Right ventricle myocardium superior (tissue), 1 donor: ENCODE measurements around the gene ANKRD34A. TPM values are rescaled to one million over a fixed set of nuclear protein-coding genes. Genes with fewer than 3 reads are reported as not detected.
"Not testable (repeated sequence)": the region's sequence is repeated elsewhere in the genome, so short reads cannot be mapped to it uniquely, and the experiment has no call there.

Source experiments
- ATAC-seq: fragments of 200-7000 bp; cut with Tn5 transposase; one replicate; pipeline ENCODE4 v1.9.1; 2020; ENCODE audit warnings: mild to moderate bottlenecking; ENCODE audit not compliant: poor library complexity
- DNase-seq: peaks from one replicate; pipeline ENCODE4 v3.0.0-alpha.2; 2020
- intact Hi-C: fragments of 100-400 bp; cut with DNase I; formaldehyde crosslinking; loops from one replicate; pipeline ENCODE4 v1.11.2; 2022
- total RNA-seq: library from RNA; stranded (reverse); fragmentation: NEBNext Ultra II Directional; extraction: Animal tissue kit (Norgen Biotek cat#: 25700); gene quantifications from one replicate; pipeline ENCODE4 v1.2.1, GENCODE V29; 2021
- donor health status: DM: no; HTN: yes; CAD: no; lungs with severe emphysema.

ANKRD34A gene
- total RNA-seq, 1 donor from 2014 or later = 0.59 TPM

DNA sequence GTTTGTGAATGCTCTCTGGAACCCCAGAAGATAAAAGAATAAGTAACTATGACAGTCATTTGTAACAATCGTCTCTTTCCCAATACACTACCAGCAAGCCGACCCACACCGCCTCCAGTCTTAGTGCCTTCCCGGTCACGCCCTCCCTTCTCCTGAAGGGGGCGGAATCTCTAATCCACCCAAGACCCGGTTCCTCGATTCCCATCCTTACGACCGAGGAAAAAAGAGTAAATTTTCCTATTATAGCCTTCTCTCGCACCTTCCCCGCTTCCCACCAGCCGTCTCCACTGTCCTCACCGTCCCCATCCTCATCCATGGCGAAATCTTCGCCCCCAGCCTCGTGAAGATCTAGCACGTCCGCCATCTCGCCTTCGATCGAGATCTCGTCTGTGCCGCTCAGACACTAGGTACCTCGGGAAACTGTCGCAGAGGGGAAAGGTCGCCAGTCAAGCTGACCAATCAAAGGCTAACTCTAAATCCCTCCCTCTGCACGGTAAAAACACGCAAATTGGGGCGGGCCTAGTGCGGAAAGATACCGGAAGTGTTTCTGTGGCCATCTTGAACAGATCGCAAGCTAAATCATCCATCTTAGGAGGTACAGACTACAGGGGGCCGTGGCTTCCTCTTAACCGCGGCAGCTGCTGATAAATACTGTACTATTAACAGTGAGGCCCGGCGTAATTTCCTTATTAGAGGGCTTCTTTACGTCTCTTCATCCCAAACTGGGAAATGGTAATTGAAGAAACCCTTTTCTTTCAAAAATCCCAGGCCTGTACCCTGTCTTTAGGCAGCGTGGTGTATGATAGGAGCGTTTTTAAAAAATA lies 37.1 kb downstream of the ANKRD34A start, which contains the start of gene RBM8A:
RBM8A (minus strand) TSS at position 422 of the 824 bp plus-strand sequence; CDS start at position 364, 58 bp downstream.
- ATAC-seq = peak; percentile 98
- DNase-seq = peak; percentile 94
- intact Hi-C loops = no loop called here

DNA sequence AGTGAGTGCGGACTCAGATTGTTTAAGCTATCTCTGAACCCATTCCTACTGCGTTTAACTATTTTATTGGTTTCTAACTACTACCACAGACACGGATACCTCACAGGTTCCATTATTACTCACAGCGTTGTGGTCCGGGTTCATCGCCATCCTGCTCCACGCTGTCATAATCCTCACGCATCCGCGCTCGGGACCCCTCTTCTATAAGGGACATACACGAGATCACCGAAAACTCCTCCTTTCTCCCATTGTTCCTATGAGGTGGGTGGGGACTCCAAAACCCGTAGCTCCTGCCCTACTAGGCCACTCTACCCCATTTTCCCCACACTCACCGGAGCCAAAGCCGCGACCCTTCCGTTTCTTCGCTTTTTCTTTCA lies 37.7 kb downstream of the ANKRD34A start:
- no peak for ATAC-seq
- intact Hi-C loops = no loop called here
- no peak for DNase-seq

DNA sequence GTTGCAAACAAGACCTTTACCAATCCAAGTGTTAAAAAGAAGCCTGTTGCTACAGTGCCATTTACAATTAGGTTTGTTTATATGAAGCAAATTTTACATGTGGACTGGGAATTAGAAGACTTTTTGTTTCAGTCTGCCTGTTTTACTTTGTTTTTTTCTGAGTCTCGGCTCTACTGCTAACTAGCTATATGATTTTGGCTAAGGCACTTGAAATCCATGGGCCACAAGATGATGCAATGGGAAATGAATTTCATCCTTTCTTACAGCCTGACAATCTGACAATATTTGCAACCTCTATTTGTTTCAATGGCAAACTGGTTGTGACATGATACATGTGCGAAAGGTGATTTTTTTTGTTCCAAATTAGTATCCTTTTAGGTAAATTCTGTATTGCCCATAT lies 42.1 kb downstream of the ANKRD34A start:
- no peak for DNase-seq
- intact Hi-C loops = no loop called here
- ATAC-seq = no peak

DNA sequence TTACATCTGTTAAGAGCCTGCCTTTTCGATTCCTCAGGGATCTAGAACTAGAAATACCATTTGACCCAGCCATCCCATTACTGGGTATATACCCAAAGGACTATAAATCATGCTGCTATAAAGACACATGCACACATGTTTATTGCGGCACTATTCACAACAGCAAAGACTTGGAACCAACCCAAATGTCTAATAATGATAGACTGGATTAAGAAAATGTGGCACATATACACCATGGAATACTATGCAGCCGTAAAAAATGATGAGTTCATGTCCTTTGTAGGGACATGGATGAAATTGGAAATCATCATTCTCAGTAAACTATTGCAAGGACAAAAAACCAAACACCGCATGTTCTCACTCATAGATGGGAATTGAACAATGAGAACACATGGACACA lies 44.1 kb downstream of the ANKRD34A start:
- ATAC-seq, intact Hi-C loops: not testable (repeated sequence)

DNA sequence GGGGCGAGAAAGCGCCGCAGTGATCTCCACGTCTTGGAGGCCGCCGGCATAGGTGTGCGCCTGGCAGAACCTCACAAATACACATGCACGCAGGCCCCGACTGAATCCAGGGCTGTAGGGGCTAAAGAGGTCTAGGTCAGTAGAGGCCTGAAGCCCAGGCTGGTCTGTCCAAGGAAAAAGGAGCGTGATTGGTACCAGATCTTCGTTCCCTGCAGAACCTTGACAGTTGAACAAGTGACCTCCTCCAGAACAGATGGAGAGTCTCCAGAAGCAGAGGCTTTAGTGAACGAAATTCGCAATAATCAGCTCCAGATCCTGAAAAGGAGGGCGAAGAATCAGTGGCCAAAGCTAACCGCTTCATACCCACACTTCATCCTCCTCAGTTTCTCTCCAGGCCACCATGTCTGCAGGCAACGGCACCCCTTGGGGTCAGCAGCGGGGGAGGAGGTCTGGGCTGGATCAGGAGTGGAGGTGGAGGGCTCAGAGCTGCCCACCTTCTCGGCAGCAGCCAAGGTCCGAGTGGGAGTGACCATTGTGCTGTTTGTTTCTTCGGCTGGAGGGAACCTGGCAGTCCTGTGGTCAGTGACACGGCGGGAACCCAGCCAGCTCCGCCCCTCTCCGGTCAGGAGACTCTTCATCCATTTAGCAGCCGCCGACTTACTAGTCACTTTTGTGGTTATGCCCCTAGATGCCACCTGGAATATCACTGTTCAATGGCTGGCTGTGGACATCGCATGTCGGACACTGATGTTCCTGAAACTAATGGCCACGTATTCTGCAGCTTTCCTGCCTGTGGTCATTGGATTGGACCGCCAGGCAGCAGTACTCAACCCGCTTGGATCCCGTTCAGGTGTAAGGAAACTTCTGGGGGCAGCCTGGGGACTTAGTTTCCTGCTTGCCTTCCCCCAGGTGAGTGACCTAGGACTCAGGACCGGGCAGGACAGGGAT lies 45.1 kb downstream of the ANKRD34A start:
- ATAC-seq = peak; percentile 46
- intact Hi-C loops = loop anchor here (10.0 kb wide), 1 partner anchor 56 kb away; no protein-coding TSS in a partner anchor
- peak; percentile 76 for DNase-seq

More for the DNA sequence above, 44.1 kb downstream of the ANKRD34A start:
- DNase-seq = not testable (repeated sequence)

DNA sequence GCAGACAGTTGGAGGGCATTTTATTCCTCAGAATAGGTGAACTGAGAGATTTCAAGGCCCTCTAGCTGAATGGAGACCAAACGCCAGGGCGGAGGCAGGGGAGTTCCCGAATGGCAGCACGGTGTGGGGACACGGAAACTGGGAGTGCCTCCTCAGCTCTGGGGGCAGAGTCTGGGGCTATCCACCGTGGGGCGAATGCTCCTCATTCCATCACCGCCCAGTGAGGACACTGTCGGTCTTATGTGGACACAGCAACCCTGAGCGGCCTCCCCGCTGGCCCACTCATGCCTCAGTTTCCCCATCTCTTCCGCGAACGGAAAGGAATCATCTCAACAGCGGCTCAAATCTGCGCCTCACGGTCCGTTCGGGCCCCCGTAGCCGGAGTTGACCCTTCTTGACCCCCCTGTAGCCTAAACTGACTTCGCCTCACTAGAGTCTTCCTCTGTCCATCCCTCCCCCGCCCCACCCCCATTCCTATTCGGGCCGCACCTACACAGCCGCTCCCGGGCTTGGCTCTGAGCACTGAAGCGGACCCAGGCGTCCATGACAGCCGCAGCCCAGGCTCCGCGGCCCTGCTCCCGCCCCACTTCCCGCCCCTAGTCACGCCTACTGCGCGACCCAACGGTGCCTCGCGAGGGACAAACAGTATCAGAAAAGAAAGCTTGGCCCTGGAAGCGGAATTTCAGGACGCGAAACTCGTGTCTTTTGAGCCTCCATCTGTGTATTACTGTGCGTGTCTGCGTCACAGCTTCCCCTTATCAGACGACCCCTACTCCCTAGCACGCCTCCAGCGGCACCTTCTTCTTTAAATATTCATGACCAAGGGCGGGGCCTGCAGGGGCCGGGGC lies 46.0 kb downstream of the ANKRD34A start, which contains the start of gene PEX11B:
PEX11B (minus strand) TSS at position 574 of the 848 bp plus-strand sequence; CDS start at position 545, 29 bp downstream.
- peak; percentile 97 for ATAC-seq
- intact Hi-C loops = loop anchor here (10.0 kb wide), 1 partner anchor 56 kb away; no protein-coding TSS in a partner anchor

DNA sequence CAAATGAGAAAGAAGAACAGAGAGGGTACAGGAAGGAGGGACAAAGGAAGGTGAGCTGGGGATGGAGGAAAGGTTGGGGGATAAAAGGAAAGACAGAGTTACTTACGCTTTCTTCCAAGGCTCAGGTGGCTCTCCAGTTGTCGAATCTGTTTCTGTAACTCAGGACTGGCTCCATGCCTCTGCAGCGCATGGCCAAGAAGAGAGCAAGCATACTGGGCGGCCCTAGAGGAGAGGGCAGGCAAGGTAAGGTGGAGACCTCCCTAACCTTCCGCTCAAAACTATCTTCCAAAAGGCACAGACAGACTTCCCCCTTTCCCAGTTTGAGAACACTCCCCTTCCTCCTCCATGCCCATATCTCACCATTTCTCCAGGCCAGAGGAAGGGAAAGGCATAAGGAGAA lies 46.8 kb downstream of the ANKRD34A start:
- intact Hi-C loops = loop anchor here (10.0 kb wide), 1 partner anchor 57 kb away; no protein-coding TSS in a partner anchor

More for the DNA sequence above, 46.0 kb downstream of the ANKRD34A start, which contains the start of gene PEX11B:
- peak; percentile 93 for DNase-seq

DNA sequence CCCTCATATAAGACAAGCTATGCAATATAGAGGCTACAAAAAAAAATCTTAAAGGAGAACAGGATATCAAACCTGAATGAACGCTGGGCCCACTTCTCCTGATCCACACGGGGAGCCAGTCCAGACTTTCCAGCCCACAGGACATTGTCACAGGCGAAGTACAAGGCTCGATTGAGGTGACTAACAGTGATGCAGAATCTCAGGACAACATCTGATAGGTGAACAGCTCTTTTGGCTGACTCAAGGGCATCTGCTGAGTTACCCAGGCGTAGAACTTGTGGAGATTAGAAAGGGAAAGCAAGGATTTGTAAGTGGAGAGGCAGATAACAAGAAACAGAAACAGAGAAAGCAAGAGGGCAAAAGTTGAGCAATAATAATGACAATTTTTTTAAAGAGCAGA lies 47.6 kb downstream of the ANKRD34A start:
- DNase-seq (no peak), ATAC-seq (no peak)
- intact Hi-C loops = loop anchor here (10.0 kb wide), 1 partner anchor 58 kb away; no protein-coding TSS in a partner anchor

More for the DNA sequence above, 46.8 kb downstream of the ANKRD34A start:
- ATAC-seq = no peak
- no peak for DNase-seq

DNA sequence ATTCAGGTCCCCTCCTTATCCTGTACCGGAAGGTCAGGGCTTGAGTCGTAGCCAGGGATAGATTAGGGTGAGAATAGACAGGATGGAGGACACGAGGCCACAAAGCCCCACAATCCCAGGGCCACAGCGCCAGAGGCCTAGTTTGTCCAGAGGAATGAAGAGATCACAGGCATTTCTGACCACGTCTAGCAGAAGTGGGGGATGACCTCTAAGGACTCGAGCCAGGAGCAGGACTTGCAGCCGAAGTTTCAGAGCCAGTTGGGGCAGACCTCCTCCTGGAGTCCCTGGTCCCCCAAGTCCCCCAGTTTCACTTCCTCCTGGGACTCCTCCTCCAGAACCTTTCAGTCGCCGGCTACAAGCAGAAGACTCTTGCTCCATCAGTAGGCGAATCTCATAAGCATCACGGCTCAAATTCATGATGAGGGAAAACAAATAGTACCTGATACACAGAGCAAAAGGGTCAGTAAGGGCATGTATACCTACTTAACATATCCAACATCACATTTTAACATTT lies 52.2 kb downstream of the ANKRD34A start:
- intact Hi-C loops = loop anchor here (10.0 kb wide), 1 partner anchor 63 kb away; no protein-coding TSS in a partner anchor
- DNase-seq = no peak
- no peak for ATAC-seq

Other genes with a start within 250 kb of the ANKRD34A start
- gene CD160, start 245.1 kb downstream of the ANKRD34A start, total RNA-seq = not detected
- gene RNF115, start 140.5 kb downstream of the ANKRD34A start, total RNA-seq = 46.5 TPM
- 12.2 TPM for gene POLR3C, start 140.4 kb downstream of the ANKRD34A start, total RNA-seq
- 2.9 TPM for gene NUDT17, start 118.9 kb downstream of the ANKRD34A start, total RNA-seq
- gene PIAS3, start 105.5 kb downstream of the ANKRD34A start, total RNA-seq = 13.2 TPM
- 1.1 TPM for gene ANKRD35, start 78.7 kb downstream of the ANKRD34A start, total RNA-seq
- 1.0 TPM for gene ITGA10, start 54.5 kb downstream of the ANKRD34A start, total RNA-seq
- gene PEX11B, start 45.9 kb downstream of the ANKRD34A start, total RNA-seq = 22.3 TPM
- gene RBM8A, start 37.1 kb downstream of the ANKRD34A start, total RNA-seq = 57.9 TPM
- 22.9 TPM for gene LIX1L, start 6.6 kb downstream of the ANKRD34A start, total RNA-seq
- 49.2 TPM for gene POLR3GL, start 115 bp upstream of the ANKRD34A start, total RNA-seq
- 980 TPM for gene TXNIP, start 32.0 kb upstream of the ANKRD34A start, total RNA-seq
- 88.1 TPM for gene HJV, start 57.2 kb upstream of the ANKRD34A start, total RNA-seq
- gene NBPF10, start 180.2 kb upstream of the ANKRD34A start, total RNA-seq = 0.62 TPM